NCI-H2171 treated with DMSO at 0.1 percent for 48 hours (cell line): ENCODE results near the gene APBB3.

Experiments used
- DNase-seq: peaks from one replicate; lab custom pipeline; 2025; lab: John Stamatoyannopoulos, UW

APBB3 gene

GRCh38 chr5:140575309-140575708 is 10.9 kb upstream of the APBB3 start:
- DNase-seq: no peak

DNA sequence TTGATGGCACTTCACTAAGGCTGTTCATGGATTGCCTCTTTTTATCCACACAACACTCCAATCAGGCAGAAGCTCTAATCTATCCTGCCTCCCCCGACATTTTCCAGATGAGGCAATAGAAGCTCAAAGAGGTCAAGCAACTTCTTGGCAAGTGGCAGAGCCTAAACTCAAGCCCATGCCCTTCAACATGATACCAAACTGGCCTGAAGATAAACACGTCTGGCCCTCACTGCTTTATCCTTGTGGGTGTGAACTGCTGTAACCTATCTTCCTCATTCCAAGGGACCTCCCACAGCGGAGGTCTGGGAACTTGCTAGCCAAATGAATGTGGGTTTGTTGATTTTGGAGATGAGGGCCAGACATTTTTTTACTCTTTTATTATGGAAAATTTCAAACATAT is 9.8 kb upstream of the APBB3 start:
- DNase-seq: no peak

- DNase-seq: no peak
Measured at GRCh38 chr5:140573683-140574082, 9.3 kb upstream of the APBB3 start.

DNA sequence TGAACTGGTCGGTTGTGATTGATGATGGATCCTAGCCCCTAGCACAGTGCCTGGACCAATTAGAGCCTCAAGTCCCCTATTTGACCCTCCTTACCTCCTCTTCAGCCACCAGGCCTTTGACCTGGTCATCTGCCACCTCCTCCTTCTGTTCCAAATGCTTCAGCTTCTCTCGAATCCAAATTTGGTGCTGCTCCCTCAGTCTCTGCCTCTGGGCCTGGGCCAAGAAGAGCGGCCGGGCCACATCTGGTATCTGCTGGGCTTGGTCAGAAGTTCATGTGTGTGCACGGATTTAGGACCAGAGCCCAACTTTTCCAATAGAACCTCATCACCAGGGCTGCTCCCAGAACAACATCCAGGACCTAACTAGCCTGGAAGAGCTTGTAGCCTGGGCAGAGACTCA is 6.7 kb upstream of the APBB3 start:
- no peak for DNase-seq

DNA sequence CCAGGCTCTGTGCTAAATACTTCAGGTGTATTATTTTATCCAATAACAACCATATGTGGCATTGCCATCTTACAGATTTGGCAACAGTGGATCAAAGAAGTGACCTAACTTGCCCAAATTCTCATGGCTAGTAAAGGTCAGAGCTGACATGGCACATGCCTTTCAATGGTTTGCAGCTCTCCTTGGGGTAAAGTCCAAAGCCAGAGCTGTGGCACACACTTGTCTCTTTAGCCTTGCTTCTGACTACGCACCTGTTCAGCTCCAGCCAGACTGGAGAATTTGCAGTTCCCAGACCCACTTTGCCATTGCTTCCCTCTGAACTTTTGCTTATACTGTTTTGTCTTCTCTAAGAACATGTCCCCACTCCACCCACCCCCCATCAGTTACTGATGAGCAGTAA is 6.1 kb upstream of the APBB3 start:
- DNase-seq: no peak

DNA sequence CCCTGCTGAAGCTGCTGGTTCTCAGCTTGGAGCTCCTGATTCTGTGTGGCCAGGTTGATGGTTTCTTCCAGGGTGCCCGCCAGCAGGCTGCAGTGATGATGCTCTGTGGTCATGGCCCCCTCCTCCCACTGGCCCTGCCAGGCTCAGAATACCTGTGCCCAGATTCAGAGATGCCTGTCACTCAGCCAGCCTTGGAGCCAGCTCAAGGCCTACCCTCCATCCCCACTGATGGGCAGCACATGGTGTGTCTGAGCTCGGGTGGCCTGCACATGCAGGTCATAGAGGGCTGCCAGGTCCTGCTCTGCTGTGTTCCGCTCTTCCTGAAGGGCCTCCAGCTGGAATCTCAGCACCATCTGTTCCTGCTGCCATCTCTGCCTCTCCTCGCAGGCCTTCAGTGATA is 5.7 kb upstream of the APBB3 start:
- no peak for DNase-seq

- DNase-seq: no peak
Measured at GRCh38 chr5:140569197-140569596, 4.8 kb upstream of the APBB3 start.

GRCh38 chr5:140568443-140569063 is 4.2 kb upstream of the APBB3 start:
- DNase-seq: no peak

GRCh38 chr5:140567871-140568270 is 3.5 kb upstream of the APBB3 start:
- DNase-seq: no peak

- no peak for DNase-seq
Measured at GRCh38 chr5:140567136-140567818, 2.9 kb upstream of the APBB3 start.

GRCh38 chr5:140566665-140567064 is 2.3 kb upstream of the APBB3 start:
- no peak for DNase-seq

DNA sequence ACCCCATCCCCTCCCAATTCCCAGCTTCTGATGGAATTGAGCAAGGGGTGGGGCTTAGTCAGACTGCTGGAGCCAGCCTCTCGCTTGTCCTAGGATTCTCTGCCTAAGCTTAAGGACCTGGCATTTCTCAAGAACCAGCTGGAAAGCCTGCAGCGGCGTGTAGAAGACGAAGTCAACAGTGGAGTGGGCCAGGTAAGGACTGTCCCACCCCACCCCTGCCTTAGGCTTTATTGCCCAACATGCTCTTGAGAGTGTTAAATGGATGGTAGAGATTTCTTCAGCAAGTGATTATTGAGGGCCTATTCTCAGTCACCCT is 1.3 kb upstream of the APBB3 start:
- DNase-seq: no peak

GRCh38 chr5:140565024-140565779 is 804 bp upstream of the APBB3 start:
- peak; percentile 35 for DNase-seq

DNA sequence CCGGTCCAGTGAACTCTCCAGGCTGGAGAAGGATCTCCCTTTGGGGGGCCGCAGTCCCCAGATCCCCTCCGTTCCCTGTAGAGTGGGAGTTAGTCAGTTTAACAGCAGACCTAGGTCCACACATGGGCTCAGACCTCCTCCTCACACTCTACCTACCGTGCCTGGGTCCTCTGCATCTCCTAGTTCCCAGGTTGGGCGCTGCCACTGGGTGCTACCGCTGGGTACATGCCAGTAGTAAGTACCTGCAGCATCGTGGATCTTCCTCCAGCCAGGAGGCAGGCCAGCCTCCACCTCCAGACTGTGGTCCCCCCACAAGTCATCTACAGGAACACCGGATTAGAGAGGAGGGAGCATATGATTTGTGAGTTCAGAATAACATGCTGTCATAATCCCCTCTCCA is 802 bp downstream of the APBB3 start:
- DNase-seq: no peak

DNA sequence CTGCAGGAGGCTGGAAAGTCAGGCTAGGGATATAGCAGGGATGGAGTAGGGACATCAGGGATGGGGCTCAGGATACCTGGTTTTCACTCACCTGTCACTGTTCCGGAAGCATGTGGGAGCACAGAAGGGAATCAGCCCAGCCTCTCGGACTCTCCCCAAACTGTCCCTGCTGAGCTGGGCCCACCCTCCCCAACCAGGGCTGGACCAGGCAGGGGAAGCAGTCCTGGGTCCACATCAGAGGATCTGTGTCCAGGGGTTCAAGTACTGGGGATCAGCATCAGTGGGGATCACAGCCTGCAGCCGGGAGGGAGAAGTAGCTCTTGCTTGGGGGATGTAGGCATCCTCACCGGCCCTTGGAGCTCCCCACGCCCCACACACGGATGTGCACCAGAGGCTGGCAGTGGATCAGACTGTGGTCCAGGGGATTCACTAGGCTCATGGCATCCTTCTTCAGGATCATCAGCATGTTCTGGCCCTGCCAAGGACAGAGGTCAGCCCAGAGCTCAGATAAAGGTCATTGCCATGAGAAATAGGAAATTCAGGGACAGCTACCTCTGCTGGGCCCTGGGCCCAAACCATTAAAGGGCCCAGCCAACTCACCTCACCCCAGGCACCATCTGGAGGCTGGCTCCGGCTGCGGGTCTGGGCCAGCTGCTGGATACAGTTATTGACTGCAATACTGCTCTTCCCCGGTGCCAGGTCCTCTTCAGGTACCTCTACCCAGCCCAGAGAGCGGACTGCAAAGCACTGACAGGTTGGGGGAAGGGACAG is 2.5 kb downstream of the APBB3 start:
- DNase-seq: no peak

DNA sequence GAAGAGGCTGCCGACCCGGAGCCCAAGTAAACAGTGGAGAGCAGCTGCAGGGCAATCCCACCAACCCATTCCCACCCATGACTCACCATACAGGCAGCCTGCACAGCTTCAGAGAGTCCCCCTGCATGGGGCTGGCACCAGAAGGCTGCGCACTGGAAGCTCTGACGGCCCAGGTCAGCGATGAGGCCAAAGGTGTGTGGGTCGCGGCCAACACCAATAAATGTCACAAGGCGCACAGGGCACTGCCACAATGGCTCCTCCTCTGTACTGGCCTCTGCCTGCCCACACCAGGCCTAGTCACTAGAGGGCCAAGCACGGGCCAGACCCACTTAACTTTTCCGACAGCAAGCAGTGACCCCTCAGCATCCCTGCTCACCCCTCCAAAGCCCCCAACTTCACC is 4.2 kb downstream of the APBB3 start:
- DNase-seq: no peak

GRCh38 chr5:140558542-140558941 is 5.9 kb downstream of the APBB3 start:
- no peak for DNase-seq

DNA sequence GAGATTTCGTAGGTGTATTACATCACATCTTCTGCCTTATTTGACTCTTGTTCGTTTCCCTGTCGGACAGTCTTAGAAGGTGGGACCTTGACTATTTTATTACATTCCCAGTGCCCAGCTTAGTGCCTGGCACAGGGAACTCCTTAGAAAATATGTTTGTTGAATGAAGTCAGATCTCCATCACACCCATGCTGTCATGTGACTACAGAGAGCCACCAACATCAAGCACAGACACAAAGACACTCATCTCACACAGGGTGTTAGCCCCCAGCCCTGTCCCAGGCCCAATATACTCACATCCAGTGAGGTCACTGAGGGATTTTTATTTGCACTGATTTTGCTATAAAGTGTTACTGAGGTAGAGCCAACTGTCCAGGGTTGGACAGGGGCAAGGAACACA is 6.4 kb downstream of the APBB3 start:
- DNase-seq: no peak

DNA sequence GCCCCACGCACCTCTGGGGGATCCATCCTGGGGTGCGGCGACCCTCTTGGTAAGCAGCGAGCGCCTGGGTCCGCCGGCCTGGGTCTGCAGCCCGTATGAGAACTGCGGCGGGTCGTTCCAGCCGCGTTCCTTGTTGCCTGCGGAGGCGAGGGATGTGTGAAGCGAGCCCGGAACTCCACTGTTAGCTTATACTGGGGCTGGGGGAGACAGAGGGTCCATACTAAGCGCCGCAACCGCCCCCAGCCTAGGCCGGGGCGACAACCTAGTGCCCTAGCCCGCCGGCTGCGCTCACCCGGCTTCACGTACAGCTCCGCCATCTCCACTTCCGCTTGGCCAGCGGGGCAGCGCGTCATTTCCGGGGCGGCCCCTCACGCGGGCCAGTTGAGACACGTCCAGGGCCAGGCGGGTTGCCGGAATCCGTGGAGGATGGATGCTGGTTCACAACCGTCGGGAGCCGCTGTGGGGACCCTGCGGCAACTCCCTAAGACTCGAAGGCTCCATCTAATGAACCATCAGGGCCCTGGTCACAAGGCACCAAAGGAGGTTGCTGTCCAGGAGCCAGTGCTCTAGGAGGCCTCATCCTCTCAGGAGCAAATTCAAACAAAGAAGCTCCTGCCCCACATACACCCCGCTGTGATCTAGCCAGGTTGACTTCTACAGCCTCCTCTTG is 7.1 kb downstream of the APBB3 start, which contains the start of gene SRA1:
TSS of gene SRA1 (minus strand) at position 338 of the 670 bp plus-strand sequence. CDS start at position 317, 21 bp downstream.
- peak; percentile 74 for DNase-seq

DNA sequence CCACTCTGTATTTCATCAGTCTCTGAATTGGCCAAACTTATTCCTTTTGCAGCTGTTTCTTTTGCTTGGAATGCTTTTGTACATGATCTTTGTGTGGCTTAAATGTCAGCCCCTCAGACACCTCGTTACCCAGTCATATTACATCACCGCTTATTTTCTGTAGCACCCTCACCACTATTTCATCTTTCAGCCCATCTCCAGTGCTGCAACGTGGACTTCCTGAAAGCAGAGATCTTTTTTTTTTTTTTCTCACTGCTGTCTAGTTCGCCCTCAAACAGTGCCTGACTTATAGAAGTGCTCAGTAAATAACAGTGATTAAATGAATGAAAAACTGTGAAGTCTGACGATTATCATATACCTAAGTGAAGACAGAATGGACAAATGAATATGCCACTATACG is 8.0 kb downstream of the APBB3 start:
- DNase-seq: no peak

GRCh38 chr5:140555747-140556312 is 8.6 kb downstream of the APBB3 start:
- DNase-seq: no peak

- no peak for DNase-seq
Measured at GRCh38 chr5:140554454-140554853, 9.9 kb downstream of the APBB3 start.
